Stimulated activated CD4-positive, alpha-beta T cell treated with anti-CD3 and anti-CD28 coated beads, Interleukin-2, amount 100 ng/mL, for 48 hours (primary cell): ENCODE measurements around the gene PPIB.

Source experiments
- DNase-seq, 2 donors: peaks; one replicate each; pipeline ENCODE4 v3.0.0-alpha.2; 2020

The PPIB gene

DNA sequence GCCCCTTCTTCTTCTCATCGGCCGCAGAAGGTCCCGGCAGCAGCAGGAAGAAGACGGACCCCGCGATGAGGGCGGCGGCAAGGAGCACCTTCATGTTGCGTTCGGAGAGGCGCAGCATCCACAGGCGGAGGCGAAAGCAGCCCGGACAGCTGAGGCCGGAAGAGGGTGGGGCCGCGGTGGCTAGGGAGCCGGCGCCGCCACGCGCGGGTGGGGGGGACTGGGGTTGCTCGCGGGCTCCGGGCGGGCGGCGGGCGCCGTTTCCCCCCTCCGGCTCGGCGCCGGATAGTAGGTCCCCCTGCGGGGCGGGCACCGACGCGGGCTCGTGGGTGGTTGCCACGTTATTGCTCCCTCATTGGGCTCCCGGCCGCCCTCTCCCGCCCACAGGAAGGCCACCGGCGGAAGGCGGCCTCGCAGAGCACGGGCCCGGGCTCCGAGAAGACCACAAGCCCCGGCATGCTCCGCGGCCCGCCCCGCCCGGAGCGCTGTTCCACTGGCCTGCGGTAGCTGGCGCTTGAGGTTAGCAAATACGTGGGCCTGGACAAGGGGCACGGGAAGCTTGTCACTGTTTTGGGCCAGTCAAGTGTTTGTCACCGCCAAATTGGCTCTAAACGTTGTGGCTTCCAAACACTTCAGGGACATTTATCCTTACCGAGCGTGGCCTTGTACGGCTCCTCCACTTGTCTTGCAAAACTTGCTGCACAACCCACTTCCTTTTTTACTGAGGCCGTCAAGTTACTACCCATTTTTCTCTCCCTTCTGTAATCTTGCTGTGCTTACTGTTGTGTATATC lies at the start of gene PPIB:
Gene PPIB, minus strand, starts transcription at position 154 of the 790 bp plus-strand sequence. Its CDS starts 36 bp downstream, at position 118.
- DNase-seq = peak; percentile 94

DNA sequence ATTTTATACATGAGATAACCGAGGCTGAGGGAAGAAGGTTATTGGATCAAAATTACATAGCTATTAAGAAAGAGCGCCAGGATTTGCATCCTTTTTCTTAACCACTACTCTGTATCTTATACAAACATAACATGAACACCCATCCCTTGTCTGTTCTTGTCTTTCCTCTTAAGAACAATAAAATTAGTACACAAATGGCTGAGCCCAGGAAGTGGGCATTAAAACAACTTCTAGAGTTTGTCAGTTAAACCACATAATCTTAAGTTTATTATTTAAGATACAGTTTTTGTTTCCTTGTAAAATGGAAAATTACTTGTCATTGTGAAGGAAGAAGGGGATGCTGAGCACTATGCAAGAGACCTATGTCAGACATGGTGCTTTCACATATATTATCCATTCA lies 48.9 kb upstream of the PPIB start:
- DNase-seq = no peak

DNA sequence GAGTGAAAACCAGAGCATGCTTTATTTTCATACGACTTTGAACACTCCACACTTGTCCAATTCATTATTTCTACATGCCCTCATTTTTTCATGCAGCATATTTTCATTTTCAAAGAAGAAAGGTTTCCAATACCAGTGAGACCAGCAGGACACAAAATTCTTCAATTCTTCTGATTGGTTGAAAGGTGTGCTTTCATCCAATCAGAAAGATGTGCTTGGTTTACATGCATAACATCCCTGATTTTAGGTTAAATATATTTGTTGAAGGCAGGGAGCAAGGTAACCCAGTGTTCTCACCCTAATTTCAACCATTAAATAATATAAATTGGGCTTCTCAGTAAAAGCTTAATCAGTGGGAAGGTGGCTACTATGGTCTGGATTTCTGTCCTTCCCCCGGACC lies 47.5 kb upstream of the PPIB start:
- no peak for DNase-seq

DNA sequence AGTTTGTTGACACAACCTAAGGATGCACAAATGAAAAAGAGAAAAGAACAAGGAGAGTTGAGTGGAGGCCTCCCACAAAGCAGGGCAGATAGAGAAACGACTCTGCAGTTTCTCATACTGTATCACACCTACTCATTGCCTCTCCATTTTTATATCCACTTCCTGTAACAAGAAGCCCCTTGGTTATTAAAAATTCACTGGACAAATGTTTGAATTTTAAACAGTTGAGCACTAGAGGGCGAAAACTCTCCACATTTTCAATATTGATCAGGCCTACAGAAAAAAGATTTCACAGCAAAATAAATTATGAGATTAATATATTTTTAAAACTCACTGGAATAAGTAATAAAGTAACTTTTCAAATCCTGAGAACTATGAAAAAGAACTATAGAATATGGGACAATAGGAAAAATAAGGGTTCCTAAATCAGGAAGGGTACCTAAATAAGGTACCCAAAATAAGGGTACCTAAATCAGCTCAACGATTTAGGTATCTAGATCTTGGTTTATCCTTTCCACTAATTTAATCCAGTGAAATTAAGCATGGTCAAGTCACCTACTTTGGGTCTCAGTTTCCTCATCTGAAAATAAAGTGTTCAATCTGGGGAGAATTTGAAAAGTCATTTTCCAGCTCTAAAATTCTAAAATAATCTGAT lies 47.0 kb upstream of the PPIB start:
- no peak for DNase-seq

DNA sequence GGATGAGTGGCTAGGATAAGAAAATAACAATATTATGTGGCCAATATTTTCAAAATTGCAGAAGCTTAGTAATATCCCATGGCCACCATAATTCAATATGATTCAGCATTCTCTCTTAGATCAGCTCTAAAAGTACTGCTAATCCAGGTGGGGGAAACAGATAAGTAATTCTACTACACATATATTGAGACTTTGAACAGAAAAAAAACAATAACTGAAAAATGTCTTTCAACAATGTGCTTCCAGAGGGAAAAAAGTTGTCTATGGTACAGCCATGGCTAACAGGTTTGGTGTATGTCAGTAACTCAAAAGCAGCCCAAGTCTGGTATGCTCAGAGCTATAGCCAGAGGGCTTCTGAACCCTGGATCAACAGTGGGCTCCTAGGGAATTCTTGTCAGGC lies 42.4 kb upstream of the PPIB start:
- DNase-seq = no peak

DNA sequence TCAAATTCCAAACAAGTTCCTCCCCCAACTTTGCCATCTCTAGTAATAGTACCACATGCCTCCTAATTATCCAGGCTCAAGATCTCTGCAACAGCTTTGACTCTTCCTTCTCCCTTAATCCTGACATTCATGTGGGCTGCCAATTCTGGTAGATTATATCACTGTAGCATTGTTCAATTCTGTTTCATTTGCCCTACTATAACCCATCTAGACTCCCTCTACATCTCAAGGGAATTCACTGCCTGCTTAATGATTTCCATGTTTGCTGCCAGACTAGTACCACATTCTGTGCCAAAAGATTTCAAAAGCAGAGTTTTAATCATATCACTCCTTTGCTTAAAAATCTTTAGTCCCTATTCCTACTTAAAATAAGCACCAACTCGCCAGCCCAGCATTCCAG lies 34.6 kb upstream of the PPIB start:
- DNase-seq = no peak

DNA sequence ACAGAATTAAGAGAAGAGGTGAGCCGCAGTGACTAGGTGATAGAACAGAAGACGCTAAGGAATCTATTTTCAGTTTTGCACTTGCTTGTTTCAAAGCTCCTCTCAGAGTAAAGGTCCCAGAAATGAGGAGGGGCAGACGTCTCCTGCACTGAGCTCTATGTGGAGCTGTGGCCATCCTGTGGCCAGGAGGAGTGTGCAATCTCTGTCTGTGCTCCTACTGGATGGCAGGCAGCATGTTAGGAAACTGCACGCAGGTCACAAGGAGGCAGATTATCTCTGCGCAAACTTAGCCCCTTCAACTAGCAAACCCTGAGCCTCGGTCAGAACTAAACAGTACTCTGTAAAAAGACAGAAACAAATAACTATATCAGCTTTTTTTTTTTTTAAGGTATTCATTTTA lies 31.1 kb upstream of the PPIB start:
- no peak for DNase-seq

DNA sequence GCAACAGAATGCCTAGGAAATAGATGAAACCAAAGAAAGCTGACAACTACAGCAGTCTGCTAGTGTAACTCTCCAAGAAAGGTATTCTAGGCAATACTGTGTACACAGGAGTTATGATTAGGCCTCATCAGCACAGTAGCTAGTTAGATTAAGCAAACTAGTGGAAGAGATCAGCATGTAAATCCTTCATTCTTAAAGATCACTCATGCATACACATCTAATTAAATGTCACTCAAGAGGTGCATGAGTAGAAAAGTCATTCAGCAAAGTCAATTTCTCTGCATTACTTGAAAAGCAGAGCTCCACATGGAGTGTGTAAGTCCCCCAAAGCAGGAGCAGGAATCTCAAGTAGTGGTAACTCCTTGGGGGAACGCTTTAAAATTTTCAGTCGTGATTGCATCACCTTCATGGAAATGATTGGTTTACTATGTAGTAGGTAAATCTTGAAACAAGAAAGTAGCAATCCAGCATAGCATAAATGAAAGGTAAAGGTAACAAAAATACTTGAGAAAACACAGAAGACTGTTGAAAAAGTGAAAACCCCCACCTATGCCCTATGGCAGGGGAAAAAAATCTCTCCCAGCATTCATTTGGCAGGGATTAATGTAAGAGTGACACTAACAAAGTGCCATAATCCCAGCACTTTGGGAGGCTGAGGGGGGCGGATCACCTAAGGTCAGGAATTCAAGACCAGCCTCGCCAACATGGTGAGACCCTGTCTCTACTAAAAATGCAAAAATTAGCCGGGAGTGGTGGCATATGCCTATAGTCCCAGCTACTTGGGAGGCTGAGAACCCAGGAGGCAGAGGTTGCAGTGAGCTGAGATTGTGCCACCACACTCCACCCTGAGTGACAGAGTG lies 29.4 kb upstream of the PPIB start:
- no peak for DNase-seq

DNA sequence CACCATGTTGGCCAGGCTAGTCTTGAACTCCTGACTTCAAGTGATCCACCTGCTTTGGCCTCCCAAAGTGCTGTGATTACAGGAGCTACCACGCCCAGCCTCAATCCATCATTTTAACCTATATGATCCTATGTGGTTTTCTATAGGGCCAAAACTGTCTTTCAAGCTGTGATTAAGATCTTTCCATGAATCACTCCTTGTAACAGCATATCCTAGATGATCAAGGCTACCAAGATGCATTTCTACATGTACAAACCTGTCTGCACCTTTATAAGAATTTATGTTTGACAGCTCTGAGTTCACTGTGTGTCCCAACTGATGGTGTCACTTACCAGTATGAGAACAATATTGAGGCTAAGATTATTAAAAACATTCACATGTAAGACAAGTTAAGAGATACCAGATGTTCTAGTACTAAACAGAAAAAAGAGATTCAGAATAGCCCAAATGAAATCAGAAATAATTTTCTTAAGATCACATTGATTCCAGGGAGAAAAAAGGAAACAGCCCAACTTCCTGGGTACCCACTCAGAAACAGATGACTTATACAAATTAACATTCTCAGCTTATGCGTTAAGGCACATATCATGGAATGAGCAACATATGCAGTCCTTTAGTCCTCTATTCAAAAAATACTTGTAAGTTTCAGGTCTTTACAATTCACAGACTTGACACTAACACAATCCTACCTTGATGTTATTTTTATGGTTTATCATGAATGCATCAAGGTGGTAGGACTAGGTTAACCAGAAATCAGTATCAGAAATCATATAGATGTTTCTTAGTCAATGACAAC lies 24.8 kb upstream of the PPIB start:
- no peak for DNase-seq

DNA sequence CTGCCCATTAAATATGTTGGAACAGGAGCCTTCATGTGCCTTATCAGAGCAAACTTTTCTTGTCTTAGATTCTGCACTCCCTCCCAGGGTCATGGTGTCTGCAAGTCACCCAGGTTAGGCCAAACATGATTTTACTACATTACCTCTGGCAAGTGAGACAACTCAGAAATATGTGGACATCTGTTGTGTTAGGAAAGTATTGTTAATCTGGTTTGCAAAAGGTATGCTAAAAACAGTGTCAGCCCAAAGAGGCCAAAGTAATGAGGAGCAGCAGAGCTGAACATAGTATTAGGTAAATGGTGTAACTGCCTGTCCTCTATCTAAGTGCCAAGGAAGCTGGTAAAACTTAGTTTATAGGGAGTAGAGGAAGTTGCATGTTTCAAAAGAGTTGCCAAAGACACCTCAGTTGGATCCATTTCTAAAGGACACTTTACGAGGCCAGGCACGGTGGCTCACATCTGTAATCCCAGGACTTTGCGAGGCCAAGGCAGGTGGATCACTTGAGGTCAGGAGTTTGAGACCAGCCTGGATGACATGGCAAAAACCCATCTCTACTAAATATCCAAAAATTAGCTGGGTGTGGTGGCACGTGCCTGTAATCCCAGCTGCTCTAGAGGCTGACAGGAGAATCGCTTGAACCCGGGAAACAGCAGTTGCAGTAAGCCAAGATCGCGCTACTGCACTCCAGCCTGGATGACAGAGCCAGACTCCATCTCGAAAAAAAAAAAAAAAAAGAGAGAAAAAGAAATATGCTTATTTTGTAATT lies 22.5 kb upstream of the PPIB start:
- DNase-seq = no peak

DNA sequence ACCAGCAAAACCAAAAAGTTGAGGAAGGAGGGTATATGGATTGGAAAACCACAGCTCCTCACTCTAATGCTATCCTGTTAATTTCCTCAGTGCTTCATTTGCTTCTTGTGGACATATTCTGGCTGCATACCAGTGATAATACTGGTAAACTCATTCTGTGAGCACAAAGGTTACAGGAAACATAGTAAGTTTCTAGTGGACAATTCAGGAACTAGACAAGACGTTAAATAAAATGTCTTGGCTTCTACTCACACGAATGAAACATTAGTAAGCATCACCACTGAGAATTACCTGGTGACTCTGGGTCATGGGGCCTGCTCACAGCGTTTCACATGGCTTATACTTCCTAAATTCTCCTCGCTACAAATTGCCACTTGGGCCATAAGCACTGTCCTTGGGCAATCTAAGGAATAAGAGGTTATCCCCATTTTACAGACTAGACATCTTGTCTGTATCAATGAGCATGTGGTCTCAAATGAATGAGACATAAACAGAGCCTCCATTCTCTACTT lies 20.1 kb upstream of the PPIB start:
- no peak for DNase-seq

DNA sequence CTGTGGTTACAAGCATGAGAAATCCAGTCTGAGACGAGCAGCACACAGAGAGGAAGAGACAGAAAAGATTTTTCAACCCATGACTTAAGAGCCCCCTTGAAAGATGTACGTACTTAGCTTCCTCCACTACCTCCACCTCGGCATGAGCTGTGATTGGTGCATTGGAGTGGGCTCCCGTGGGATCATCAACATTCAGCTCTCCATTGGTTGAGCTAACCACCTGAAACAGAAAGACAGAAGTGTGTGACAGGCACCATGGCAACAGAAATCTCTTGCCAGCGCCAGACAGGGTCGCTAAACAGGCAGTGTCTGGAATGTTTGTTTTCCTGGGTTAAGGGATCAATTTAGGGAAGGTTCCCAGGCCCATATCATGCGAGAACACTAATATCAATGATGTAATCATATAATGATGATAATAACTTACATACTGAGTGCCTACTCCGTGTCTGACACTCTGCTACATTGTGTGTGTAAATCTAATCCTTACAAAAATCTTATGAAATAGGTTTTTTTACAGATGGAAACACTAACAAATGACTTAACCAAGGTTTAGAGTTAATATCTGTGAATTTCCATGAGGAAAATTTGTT lies 17.5 kb upstream of the PPIB start:
- no peak for DNase-seq

DNA sequence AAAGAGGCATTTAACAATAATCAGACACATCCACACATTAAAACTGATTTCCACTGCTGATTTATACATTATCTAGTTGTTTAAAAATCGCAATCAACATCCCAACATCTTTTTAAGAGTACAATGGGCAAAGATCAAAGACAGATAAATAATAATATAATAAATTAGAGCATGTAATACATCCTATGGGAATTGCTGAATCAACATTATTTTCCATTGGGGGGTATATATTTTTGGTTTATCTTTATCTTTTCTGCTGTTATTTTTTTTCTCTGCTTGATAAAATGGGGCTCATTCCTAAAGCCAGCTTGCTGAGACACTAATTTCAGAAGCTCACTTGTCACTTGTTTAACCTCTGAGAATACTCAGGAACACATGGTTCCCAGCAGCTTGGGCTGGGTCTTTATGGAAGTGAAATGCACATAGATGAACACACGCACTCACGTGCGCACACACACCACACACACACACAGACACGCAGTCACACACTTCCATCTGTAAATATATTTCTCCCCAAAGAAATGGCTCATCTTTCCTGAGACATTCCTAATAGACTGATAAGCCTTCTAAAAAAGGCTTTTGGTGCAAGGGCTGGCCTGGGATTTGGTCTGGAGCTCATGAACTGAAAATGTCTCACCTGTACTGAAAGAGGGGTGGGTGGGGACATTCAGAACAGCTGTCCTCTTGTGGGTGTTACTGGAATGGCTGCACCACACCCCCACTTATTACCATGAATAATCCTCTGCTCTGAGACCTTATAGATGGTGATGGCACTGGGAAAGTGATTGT lies 3.5 kb upstream of the PPIB start:
- no peak for DNase-seq

DNA sequence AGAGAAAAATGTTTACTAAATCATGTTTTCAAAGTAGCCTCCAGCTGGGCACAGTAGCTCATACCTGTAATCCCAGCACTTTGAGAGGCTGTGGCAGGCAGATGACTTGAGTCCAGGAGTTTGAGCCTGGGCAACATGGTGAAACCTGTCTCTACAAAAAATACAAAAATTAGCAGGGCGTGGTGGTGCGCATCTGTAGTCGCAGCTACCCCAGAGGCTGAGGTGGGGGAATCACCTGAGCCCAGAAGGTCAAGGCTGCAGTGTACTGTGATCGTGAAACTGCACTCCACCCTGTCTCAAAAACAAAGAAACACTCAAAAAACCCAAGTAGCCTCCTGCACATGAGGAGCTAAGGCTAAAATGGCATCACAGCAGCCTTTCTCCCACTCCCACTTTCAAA lies 1.6 kb upstream of the PPIB start:
- DNase-seq = no peak

DNA sequence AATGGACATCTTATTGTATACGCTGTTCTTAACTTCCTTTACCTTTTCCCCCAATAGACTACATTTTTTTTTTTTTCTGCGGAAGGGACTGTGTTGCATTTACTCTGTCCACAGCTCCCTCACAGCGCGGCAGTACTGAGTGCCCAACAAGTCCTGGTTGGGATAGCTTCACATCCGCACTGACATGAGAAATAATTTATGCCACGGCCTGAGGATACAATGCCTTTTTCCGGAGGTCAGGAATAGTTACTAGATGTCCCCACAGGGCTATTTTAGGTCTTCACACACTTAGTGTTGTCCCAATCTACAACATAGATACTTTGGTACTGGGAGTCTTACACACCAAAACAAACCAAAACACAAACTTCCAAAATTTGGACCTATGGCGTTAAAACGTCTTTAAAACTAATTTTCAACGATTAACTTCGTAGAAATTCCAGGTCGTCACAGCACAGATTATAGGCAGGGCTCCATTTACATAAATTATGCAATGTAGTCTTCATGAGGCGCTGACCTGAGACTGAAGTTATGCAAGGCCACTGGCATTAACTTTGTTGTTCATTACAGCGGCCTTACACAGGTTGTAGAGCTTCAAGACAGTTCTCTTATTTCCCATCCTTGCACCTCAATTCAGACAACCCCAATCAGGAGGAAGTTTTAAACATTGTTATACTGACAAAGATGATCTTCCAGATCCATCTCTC lies 989 bp upstream of the PPIB start:
- no peak for DNase-seq

DNA sequence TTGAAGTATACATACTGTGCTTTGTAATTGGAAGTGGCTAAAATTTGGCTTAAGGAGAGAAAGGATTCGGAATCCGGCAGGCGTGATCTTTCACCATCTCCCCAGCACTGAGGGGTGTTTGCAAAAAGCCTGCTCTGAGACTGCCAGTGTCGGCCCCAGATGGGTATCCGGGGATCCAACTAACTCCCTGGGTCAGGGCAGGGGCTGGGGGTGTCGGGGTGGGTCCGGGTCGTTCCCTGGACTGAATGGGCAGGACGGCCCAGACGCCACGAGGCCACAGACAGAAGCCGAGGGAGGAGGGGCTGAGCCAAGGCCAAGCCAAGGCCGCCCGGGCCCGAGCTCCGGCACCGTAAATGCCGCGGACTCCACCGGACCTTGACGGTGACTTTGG lies 349 bp downstream of the PPIB start:
- peak in 1 of 2 donors; percentile 12 for DNase-seq

DNA sequence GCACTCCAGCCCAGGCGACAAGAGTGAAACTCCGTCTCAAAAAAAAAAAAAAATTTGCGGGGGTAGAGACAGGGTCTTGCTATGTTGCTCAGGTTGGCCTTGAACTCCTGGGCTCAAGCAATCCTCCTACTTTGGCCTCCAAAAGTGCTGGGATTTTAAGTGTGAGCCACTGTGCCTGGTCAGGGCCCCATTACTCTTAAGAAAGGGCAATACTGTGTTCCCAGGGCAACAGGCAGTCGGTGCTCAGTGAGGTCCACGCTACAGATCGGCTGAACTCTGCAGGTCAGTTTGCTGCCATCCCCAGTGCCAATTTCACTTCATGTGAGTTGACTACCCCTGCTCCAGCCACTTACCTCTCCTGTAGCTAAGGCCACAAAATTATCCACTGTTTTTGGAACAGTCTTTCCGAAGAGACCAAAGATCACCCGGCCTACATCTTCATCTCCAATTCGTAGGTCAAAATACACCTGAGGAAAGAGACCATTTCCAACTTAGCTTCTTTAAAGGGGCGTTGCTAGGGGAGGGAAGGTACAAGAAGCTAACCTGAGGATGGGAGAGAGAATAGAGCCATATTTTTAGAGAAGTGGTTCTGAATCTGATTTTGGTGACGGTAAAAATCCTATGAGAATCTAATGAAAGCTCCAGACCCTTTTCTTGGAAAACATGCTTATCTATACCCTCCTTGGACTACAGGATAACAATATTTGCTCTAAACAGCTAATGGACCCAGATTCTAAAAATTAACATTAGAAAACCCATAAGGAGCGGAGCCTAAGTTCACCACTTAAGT lies 939 bp downstream of the PPIB start:
- no peak for DNase-seq

DNA sequence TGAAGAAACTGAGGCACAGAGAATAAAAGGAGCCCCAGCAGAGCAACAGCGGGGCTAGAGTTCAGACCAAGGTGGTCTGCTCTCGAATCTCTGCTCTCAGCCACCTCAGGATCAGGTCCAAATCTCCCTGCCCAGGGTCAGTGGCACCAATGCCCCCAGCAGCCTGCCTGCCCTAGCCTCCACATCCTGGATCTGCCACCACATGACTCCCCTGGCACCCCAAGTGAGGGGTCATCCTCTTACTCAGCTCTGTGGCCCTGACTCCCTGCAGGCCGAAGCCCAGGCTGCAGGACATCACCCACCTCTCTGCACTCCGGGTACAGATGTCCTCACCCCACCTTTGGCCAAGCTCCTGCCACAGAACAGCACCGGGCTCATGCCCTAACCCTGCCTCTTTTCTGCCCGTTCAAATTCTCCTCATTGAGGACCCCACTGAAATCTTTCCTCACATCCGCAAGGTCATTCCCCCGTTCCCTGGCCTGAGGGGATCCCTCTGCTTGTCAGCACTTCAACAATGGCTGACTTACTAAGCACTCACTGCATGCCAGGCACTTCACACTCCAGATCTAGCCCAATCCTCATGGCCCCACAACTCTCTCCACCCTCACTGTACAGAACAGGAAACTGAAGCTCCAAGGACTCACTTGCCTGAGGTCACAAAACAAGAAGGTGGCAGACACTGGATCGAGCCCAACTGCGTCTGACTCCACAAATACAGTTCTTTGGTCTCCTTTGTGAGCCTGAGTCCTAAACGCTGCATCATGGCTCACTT lies 4.3 kb downstream of the PPIB start:
- no peak for DNase-seq
